ENCODE results near the gene GDF7.

The GDF7 gene

GRCh38 chr2:20654535-20654813, 12.5 kb upstream of the GDF7 start:
- no peak overlapping the region for H3K27ac ChIP-seq

DNA sequence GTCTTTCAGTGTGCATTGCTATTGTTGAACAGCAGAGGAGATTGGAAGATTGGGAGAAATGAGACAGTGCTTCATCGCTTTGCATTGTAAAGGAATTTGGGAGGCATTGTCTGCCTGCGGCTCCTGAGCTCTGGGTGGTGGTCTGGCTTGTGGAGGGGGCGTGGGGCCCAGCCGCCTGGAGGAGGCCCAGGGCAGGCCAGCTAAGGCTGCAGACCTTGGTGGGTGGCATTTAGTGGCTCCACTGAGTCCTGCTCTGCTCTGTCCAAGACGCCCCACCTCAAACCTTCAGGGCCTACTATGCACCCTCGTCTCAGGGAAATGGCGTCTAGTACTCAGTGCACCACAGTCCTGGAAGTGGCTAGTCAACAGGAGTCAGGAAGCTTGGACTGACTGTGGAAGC, 10.4 kb upstream of the GDF7 start:
- TF ChIP-seq, protein P1, sequence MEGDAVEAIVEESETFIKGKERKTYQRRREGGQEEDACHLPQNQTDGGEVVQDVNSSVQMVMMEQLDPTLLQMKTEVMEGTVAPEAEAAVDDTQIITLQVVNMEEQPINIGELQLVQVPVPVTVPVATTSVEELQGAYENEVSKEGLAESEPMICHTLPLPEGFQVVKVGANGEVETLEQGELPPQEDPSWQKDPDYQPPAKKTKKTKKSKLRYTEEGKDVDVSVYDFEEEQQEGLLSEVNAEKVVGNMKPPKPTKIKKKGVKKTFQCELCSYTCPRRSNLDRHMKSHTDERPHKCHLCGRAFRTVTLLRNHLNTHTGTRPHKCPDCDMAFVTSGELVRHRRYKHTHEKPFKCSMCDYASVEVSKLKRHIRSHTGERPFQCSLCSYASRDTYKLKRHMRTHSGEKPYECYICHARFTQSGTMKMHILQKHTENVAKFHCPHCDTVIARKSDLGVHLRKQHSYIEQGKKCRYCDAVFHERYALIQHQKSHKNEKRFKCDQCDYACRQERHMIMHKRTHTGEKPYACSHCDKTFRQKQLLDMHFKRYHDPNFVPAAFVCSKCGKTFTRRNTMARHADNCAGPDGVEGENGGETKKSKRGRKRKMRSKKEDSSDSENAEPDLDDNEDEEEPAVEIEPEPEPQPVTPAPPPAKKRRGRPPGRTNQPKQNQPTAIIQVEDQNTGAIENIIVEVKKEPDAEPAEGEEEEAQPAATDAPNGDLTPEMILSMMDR (conservative IDR thresholded peaks at IDR 0.05) = no peak

More at GRCh38 chr2:20654535-20654813, 12.5 kb upstream of the GDF7 start:
- TF ChIP-seq, protein P1 (conservative IDR thresholded peaks at IDR 0.05) = no peak

GRCh38 chr2:20657522-20658235, 9.3 kb upstream of the GDF7 start:
- TF ChIP-seq, protein P1 (conservative IDR thresholded peaks at IDR 0.05) = no peak
- no peak overlapping the region for H3K27ac ChIP-seq

More for the DNA sequence above, 10.4 kb upstream of the GDF7 start:
- H3K27ac ChIP-seq = no peak overlapping the region

- TF ChIP-seq, protein P1 (conservative IDR thresholded peaks at IDR 0.05) = no peak
- no peak overlapping the region for H3K27ac ChIP-seq
Observed at GRCh38 chr2:20660506-20661420, 6.2 kb upstream of the GDF7 start.

- TF ChIP-seq, protein P1 (conservative IDR thresholded peaks at IDR 0.05) = peak; percentile 95
- H3K27ac ChIP-seq = no peak overlapping the region
Observed at GRCh38 chr2:20661421-20662307, 5.3 kb upstream of the GDF7 start.

DNA sequence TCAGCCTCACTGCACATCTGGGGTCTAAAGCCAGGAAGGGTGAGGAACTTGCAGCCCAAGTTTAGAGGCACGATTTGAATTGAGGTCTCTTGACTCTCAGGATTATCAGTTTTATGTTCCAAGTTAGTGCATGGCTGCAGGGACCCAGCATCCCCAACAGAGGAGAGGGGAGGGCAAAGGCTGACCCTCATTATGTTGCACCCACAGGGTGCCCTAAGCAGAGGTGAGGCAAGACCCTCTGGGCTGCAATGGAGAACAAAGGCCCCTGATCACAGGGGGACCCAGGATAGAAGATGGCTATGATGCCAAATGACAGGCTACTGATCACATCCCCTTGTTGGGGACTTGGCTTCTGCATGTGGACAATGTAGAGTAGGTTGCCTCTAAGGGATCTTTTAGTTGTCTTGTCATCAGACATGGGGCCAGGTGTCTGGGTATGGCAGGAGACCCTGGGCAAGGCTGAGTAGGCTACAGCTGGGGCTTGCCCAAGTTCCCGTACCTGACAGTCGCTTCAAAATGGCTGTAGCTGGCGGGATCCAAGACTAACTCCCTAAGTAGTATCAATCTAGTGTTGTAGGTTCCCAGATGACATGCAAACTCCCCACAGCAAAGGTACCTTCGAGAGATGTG, 4.5 kb upstream of the GDF7 start:
- TF ChIP-seq, protein P1 (conservative IDR thresholded peaks at IDR 0.05) = no peak
- no peak overlapping the region for H3K27ac ChIP-seq

Measured in VCaP (cell line).